HEK293 (cell line): ENCODE results near the gene SLC35A2.

Experiments used
- HOXD13 ChIP-seq: sonication (generic); formaldehyde crosslinking; IDR thresholded peaks from 2 replicates; pipeline ENCODE4 v1.8.0; 2022; ENCODE audit warnings: missing genetic modification reagents, borderline replicate concordance
- OSR2 ChIP-seq: fragments of 450-650 bp; formaldehyde crosslinking; IDR thresholded peaks from 2 replicates; pipeline ENCODE4 v1.5.1; 2016; ENCODE audit warnings: missing biosample characterization, missing genetic modification characterization
- OVOL3 ChIP-seq: fragments of 450-650 bp; formaldehyde crosslinking; IDR thresholded peaks from 2 replicates; pipeline ENCODE4 v1.5.1; 2016; ENCODE audit warnings: missing biosample characterization, missing genetic modification characterization
- PRDM1 ChIP-seq: fragments of 450-650 bp; formaldehyde crosslinking; IDR thresholded peaks from 2 replicates; pipeline ENCODE4; 2016; ENCODE audit warnings: missing biosample characterization, missing genetic modification characterization
- SETDB1 ChIP-seq: IDR thresholded peaks from one replicate; pipeline ENCODE4 v1.6.1; 2017; ENCODE audit warnings: mild to moderate bottlenecking, low read length, moderate library complexity, mixed read lengths; ENCODE audit not compliant: insufficient read length
- SP2 ChIP-seq: fragments of 450-650 bp; formaldehyde crosslinking; IDR thresholded peaks from 2 replicates; pipeline ENCODE4 v1.5.1; 2016; ENCODE audit warnings: missing biosample characterization, missing genetic modification characterization
- ZBTB20 ChIP-seq: fragments of 450-650 bp; formaldehyde crosslinking; IDR thresholded peaks from 2 replicates; pipeline ENCODE4 v1.5.1; 2016; ENCODE audit warnings: missing biosample characterization, missing genetic modification characterization
- ZBTB21 ChIP-seq: fragments of 450-650 bp; formaldehyde crosslinking; IDR thresholded peaks from 2 replicates; pipeline ENCODE4 v1.5.1; 2017; ENCODE audit warnings: missing biosample characterization, missing genetic modification characterization
- ZFHX2 ChIP-seq: fragments of 450-650 bp; formaldehyde crosslinking; conservative IDR thresholded peaks from 2 replicates; pipeline ENCODE4 v1.5.1; 2016; ENCODE audit warnings: missing biosample characterization, missing genetic modification characterization
- ZNF169 ChIP-seq: fragments of 450-650 bp; formaldehyde crosslinking; IDR thresholded peaks from 2 replicates; pipeline ENCODE4 v1.5.1; 2016; ENCODE audit warnings: missing biosample characterization, missing genetic modification characterization
- ZNF184 ChIP-seq: fragments of 450-650 bp; IDR thresholded peaks from 2 replicates; pipeline ENCODE4 v1.5.1; 2018; ENCODE audit warnings: missing biosample characterization, mild to moderate bottlenecking, missing genetic modification characterization
- ZNF19 ChIP-seq: fragments of 450-650 bp; formaldehyde crosslinking; IDR thresholded peaks from 2 replicates; pipeline ENCODE4; 2016; ENCODE audit warnings: missing biosample characterization, missing genetic modification characterization, low read depth
- ZNF223 ChIP-seq: fragments of 450-650 bp; formaldehyde crosslinking; IDR thresholded peaks from 2 replicates; pipeline ENCODE4 v1.5.1; 2016; ENCODE audit warnings: missing biosample characterization, missing genetic modification characterization
- ZNF248 ChIP-seq: fragments of 450-650 bp; formaldehyde crosslinking; IDR thresholded peaks from 2 replicates; pipeline ENCODE4 v1.5.1; 2017; ENCODE audit warnings: missing biosample characterization, missing genetic modification characterization
- ZNF274 ChIP-seq, 2 experiments: fragments of 200-500 bp in 1 of 2; fragments of 450-650 bp in 1 of 2; sonication (Bioruptor generic) in 1 of 2; formaldehyde crosslinking in 1 of 2; IDR thresholded peaks; 2 replicates each; pipeline versions ENCODE4 v1.5.1 to v1.6.1; 2014 to 2016; ENCODE audit warnings: borderline replicate concordance in 1 of 2, inconsistent platforms in 1 of 2, low read length in 1 of 2, missing biosample characterization in 1 of 2, missing genetic modification characterization in 1 of 2
- ZNF292 ChIP-seq: fragments of 450-650 bp; formaldehyde crosslinking; IDR thresholded peaks from 2 replicates; pipeline ENCODE4 v1.5.1; 2016; ENCODE audit warnings: low read depth, missing biosample characterization, missing genetic modification characterization, borderline replicate concordance
- ZNF335 ChIP-seq: fragments of 450-650 bp; formaldehyde crosslinking; conservative IDR thresholded peaks from 2 replicates; pipeline ENCODE4 v1.5.1; 2016; ENCODE audit warnings: missing biosample characterization, missing genetic modification characterization
- ZNF341 ChIP-seq: fragments of 450-650 bp; formaldehyde crosslinking; IDR thresholded peaks from 2 replicates; pipeline ENCODE4; 2016; ENCODE audit warnings: low read depth, missing biosample characterization, missing genetic modification characterization
- ZNF37A ChIP-seq: fragments of 450-650 bp; IDR thresholded peaks from 2 replicates; pipeline ENCODE4 v1.5.1; 2018; ENCODE audit warnings: missing biosample characterization, missing genetic modification characterization
- ZNF404 ChIP-seq: fragments of 450-650 bp; formaldehyde crosslinking; IDR thresholded peaks from 2 replicates; pipeline ENCODE4 v1.5.1; 2017; ENCODE audit warnings: missing biosample characterization, missing genetic modification characterization
- ZNF423 ChIP-seq: fragments of 450-650 bp; formaldehyde crosslinking; IDR thresholded peaks from 2 replicates; pipeline ENCODE4 v1.5.1; 2016; ENCODE audit warnings: missing biosample characterization, missing genetic modification characterization
- ZNF837 ChIP-seq: fragments of 450-650 bp; formaldehyde crosslinking; IDR thresholded peaks from 2 replicates; pipeline ENCODE4 v1.5.1; 2016; ENCODE audit warnings: missing biosample characterization, missing genetic modification characterization
- TF ChIP-seq, protein P1 (sequence below): fragments of 450-650 bp; formaldehyde crosslinking; IDR thresholded peaks from 2 replicates; pipeline ENCODE4 v1.5.1; 2016; ENCODE audit warnings: missing biosample characterization, missing genetic modification characterization
- TF ChIP-seq, protein P2 (sequence below): fragments of 450-650 bp; formaldehyde crosslinking; IDR thresholded peaks from 2 replicates; pipeline ENCODE4 v1.5.1; 2016; ENCODE audit warnings: missing biosample characterization, missing genetic modification characterization
- TF ChIP-seq, protein P3 (sequence below): fragments of 450-650 bp; formaldehyde crosslinking; conservative IDR thresholded peaks from 2 replicates; pipeline ENCODE4 v1.5.1; 2016; ENCODE audit warnings: low read depth, missing biosample characterization, missing genetic modification characterization
- TF ChIP-seq, protein P4 (sequence below): fragments of 450-650 bp; formaldehyde crosslinking; IDR thresholded peaks from 2 replicates; pipeline ENCODE4 v1.5.1; 2016; ENCODE audit warnings: missing biosample characterization, missing genetic modification characterization
- TF ChIP-seq, protein P5 (sequence below): sonication (generic); formaldehyde crosslinking; IDR thresholded peaks from 2 replicates; pipeline ENCODE4 v1.8.1; 2022; ENCODE audit warnings: mild to moderate bottlenecking, moderate library complexity, missing genetic modification reagents
- TF ChIP-seq, protein P6 (sequence below): fragments of 450-650 bp; formaldehyde crosslinking; IDR thresholded peaks from 2 replicates; pipeline ENCODE4 v1.5.1; 2016; ENCODE audit warnings: missing biosample characterization, missing genetic modification characterization

Gene SLC35A2

DNA sequence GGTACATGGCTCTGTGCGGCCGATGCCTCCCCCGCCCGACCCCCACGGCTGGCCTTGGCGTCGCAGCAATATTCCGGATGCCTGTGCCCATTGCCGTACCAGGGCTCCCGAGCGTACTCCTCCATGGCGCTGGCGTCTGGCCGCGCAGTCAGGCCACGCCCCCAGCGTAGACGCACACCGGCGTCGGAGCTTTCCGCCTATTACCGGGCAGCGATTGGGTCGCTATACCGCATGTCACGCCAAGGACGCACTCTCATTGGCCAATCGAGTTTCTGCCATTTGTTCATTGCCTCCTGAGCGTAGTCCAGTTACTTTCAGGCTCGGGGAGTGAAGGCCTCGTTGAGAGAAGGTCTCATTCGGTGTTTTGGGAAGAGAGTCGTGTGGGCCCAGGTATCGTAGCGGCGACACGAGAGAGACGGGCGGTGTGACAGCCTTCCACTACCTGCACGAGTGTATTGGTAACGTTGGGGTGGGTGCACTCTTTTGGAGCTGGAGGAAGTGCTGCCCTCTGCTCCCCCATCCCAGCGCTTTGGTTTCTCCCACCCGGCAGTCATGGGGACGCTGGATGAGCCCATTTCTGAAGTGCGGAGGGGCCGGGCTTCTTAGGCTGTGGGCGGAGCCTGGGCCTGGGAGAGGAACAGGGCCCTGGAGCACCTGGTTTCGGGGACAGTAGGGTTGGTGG, 13.7 kb downstream of the SLC35A2 start, which contains the start of the genes PQBP1 and TIMM17B (continued):
- TF ChIP-seq, protein P1, sequence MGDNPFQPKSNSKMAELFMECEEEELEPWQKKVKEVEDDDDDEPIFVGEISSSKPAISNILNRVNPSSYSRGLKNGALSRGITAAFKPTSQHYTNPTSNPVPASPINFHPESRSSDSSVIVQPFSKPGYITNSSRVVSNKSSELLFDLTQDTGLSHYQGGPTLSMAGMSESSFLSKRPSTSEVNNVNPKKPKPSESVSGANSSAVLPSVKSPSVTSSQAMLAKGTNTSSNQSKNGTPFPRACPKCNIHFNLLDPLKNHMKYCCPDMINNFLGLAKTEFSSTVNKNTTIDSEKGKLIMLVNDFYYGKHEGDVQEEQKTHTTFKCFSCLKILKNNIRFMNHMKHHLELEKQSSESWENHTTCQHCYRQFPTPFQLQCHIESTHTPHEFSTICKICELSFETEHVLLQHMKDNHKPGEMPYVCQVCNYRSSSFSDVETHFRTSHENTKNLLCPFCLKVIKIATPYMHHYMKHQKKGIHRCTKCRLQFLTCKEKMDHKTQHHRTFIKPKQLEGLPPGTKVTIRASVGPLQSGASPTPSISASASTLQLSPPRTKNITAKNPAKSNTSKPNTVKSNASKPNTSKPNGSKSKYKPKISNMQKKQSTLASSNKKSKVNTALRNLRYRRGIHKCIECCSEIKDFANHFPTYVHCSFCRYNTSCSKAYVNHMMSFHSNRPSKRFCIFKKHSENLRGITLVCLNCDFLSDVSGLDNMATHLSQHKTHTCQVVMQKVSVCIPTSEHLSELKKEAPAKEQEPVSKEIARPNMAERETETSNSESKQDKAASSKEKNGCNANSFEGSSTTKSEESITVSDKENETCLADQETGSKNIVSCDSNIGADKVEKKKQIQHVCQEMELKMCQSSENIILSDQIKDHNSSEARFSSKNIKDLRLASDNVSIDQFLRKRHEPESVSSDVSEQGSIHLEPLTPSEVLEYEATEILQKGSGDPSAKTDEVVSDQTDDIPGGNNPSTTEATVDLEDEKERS (tag by site-specific recombination), result peak; percentile 69; the same call in 1 of the 2 replicates
- TF ChIP-seq ZNF248 (tag by site-specific recombination), result no peak
- TF ChIP-seq ZNF335 (tag by site-specific recombination), result 0 out of 2 replicates have a peak, but pooled peaks have one; percentile 67
- TF ChIP-seq ZNF223, result no peak
- TF ChIP-seq ZBTB21 (tag by site-specific recombination), result no peak
- TF ChIP-seq, protein P2, sequence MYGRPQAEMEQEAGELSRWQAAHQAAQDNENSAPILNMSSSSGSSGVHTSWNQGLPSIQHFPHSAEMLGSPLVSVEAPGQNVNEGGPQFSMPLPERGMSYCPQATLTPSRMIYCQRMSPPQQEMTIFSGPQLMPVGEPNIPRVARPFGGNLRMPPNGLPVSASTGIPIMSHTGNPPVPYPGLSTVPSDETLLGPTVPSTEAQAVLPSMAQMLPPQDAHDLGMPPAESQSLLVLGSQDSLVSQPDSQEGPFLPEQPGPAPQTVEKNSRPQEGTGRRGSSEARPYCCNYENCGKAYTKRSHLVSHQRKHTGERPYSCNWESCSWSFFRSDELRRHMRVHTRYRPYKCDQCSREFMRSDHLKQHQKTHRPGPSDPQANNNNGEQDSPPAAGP (tag by site-specific recombination), result peak; percentile 41; the same call in 1 of the 2 replicates
- TF ChIP-seq, protein P3, sequence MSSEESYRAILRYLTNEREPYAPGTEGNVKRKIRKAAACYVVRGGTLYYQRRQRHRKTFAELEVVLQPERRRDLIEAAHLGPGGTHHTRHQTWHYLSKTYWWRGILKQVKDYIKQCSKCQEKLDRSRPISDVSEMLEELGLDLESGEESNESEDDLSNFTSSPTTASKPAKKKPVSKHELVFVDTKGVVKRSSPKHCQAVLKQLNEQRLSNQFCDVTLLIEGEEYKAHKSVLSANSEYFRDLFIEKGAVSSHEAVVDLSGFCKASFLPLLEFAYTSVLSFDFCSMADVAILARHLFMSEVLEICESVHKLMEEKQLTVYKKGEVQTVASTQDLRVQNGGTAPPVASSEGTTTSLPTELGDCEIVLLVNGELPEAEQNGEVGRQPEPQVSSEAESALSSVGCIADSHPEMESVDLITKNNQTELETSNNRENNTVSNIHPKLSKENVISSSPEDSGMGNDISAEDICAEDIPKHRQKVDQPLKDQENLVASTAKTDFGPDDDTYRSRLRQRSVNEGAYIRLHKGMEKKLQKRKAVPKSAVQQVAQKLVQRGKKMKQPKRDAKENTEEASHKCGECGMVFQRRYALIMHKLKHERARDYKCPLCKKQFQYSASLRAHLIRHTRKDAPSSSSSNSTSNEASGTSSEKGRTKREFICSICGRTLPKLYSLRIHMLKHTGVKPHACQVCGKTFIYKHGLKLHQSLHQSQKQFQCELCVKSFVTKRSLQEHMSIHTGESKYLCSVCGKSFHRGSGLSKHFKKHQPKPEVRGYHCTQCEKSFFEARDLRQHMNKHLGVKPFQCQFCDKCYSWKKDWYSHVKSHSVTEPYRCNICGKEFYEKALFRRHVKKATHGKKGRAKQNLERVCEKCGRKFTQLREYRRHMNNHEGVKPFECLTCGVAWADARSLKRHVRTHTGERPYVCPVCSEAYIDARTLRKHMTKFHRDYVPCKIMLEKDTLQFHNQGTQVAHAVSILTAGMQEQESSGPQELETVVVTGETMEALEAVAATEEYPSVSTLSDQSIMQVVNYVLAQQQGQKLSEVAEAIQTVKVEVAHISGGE (tag by site-specific recombination), result 0 out of 2 replicates have a peak, but pooled peaks have one; percentile 19
- TF ChIP-seq, protein P4, sequence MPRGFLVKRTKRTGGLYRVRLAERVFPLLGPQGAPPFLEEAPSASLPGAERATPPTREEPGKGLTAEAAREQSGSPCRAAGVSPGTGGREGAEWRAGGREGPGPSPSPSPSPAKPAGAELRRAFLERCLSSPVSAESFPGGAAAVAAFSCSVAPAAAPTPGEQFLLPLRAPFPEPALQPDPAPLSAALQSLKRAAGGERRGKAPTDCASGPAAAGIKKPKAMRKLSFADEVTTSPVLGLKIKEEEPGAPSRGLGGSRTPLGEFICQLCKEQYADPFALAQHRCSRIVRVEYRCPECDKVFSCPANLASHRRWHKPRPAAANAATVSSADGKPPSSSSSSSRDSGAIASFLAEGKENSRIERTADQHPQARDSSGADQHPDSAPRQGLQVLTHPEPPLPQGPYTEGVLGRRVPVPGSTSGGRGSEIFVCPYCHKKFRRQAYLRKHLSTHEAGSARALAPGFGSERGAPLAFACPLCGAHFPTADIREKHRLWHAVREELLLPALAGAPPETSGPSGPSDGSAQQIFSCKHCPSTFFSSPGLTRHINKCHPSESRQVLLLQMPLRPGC, result peak; percentile 38; the same call in 1 of the 2 replicates
- no peak for TF ChIP-seq ZNF292 (tag by site-specific recombination)
- no peak for TF ChIP-seq ZNF184 (tag by site-specific recombination)
- peak; percentile 91 for TF ChIP-seq SP2 (tag by site-specific recombination)
- TF ChIP-seq, protein P5, sequence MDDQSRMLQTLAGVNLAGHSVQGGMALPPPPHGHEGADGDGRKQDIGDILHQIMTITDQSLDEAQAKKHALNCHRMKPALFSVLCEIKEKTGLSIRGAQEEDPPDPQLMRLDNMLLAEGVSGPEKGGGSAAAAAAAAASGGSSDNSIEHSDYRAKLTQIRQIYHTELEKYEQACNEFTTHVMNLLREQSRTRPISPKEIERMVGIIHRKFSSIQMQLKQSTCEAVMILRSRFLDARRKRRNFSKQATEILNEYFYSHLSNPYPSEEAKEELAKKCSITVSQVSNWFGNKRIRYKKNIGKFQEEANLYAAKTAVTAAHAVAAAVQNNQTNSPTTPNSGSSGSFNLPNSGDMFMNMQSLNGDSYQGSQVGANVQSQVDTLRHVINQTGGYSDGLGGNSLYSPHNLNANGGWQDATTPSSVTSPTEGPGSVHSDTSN (CRISPR knock-in tag), result no peak
- TF ChIP-seq ZNF837, result no peak
- TF ChIP-seq ZFHX2, result peak; percentile 80
- TF ChIP-seq ZNF404, result no peak
- TF ChIP-seq ZNF19 (tag by site-specific recombination), result no peak
- no peak for TF ChIP-seq PRDM1 (tag by site-specific recombination)
- TF ChIP-seq ZBTB20 (tag by site-specific recombination), result peak; percentile 67
- no peak for TF ChIP-seq OSR2 (tag by site-specific recombination)
- TF ChIP-seq ZNF37A (tag by site-specific recombination), result no peak
- no peak for TF ChIP-seq ZNF423 (tag by site-specific recombination)
- peak; percentile 63; the same call in 1 of the 2 replicates for TF ChIP-seq OVOL3
- no peak for TF ChIP-seq ZNF169 (tag by site-specific recombination)
- no peak for TF ChIP-seq ZNF274 (IDR thresholded peaks at IDR 0.05; ENCODE audit: low read length)
- TF ChIP-seq ZNF274 (tag by site-specific recombination; IDR thresholded peaks at IDR 0.05; ENCODE audit: borderline replicate concordance), result no peak
- no peak for TF ChIP-seq HOXD13 (CRISPR knock-in tag)
- TF ChIP-seq, protein P6, sequence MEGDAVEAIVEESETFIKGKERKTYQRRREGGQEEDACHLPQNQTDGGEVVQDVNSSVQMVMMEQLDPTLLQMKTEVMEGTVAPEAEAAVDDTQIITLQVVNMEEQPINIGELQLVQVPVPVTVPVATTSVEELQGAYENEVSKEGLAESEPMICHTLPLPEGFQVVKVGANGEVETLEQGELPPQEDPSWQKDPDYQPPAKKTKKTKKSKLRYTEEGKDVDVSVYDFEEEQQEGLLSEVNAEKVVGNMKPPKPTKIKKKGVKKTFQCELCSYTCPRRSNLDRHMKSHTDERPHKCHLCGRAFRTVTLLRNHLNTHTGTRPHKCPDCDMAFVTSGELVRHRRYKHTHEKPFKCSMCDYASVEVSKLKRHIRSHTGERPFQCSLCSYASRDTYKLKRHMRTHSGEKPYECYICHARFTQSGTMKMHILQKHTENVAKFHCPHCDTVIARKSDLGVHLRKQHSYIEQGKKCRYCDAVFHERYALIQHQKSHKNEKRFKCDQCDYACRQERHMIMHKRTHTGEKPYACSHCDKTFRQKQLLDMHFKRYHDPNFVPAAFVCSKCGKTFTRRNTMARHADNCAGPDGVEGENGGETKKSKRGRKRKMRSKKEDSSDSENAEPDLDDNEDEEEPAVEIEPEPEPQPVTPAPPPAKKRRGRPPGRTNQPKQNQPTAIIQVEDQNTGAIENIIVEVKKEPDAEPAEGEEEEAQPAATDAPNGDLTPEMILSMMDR, result peak; percentile 20; the same call in 1 of the 2 replicates
- no peak for TF ChIP-seq SETDB1
- TF ChIP-seq ZNF341 (tag by site-specific recombination), result peak; percentile 96
